Nephron (organoid): ENCODE results near the gene UBR4.
A peak's percentile ranks its signal among the peaks of the same experiment; 100 is the strongest.

Experiments
- H3K27ac Mint-ChIP-seq, 3 experiments: 2 replicates each; pipeline ENCODE4 v1.8.0; 2020; ENCODE audit warnings: mixed read lengths in 3 of 3, mild to moderate bottlenecking in 2 of 3, moderate library complexity in 1 of 3
- H3K27me3 Mint-ChIP-seq: 2 replicates; pipeline ENCODE4 v1.8.0; 2021; ENCODE audit warnings: low read depth, mild to moderate bottlenecking, moderate library complexity, mixed read lengths
- H3K36me3 Mint-ChIP-seq: 2 replicates; pipeline ENCODE4 v1.8.0; 2020; ENCODE audit warnings: low read depth, mixed read lengths
- H3K4me1 Mint-ChIP-seq: 2 replicates; pipeline ENCODE4 v1.8.0; 2020; ENCODE audit warnings: mixed read lengths
- H3K4me3 Mint-ChIP-seq, 3 experiments: 2 replicates each; pipeline ENCODE4 v1.8.0; 2020; ENCODE audit warnings: mild to moderate bottlenecking in 3 of 3, mixed read lengths in 3 of 3, moderate library complexity in 2 of 3
- H3K9me3 Mint-ChIP-seq: 2 replicates; pipeline ENCODE4 v1.8.0; 2020; ENCODE audit warnings: mixed read lengths
- TF ChIP-seq, protein P1 (sequence below), 3 experiments: fragments of 200-600 bp; sonication (generic); IDR thresholded peaks; one replicate each; pipeline ENCODE4 v1.5.0; 2021; ENCODE audit warnings: antibody characterized with exemption in 3 of 3; ENCODE audit not compliant: unreplicated experiment in 3 of 3

UBR4 gene

DNA sequence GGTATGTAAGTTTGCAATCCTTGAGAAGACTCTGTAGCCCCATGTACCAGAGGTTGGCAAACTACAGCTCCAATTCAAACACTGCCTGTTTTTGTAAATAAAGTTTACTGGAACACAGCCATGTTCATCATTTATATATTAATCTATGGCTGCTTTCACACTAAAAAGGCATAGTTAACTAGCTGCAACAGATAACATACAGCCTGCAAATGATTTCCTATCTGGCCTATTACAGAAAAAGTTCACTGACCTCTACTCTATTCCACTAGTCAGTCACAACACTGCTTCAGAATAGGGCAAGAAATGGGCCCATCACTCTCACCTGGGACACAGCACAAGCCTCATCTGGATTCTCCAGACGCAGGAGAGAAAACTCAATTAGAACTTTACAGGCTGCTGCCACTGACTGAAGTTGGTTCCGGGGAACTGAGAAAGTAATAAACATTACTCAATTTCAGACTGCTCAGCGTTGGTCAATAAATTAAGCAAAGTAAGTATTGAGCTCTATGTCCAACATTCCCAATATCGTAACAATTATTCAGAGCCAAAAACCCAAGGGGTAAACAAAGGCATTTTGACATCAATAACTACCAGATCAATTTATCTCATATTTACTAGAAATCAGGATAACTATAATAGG lies 10.6 kb downstream of the UBR4 start:
- H3K27me3 Mint-ChIP-seq = no peaks in the 10 kb centered on the region
- H3K27ac Mint-ChIP-seq = no peak overlapping the region
- H3K36me3 Mint-ChIP-seq = peaks cover 42% of the 10 kb centered on the region
- TF ChIP-seq, protein P1, sequence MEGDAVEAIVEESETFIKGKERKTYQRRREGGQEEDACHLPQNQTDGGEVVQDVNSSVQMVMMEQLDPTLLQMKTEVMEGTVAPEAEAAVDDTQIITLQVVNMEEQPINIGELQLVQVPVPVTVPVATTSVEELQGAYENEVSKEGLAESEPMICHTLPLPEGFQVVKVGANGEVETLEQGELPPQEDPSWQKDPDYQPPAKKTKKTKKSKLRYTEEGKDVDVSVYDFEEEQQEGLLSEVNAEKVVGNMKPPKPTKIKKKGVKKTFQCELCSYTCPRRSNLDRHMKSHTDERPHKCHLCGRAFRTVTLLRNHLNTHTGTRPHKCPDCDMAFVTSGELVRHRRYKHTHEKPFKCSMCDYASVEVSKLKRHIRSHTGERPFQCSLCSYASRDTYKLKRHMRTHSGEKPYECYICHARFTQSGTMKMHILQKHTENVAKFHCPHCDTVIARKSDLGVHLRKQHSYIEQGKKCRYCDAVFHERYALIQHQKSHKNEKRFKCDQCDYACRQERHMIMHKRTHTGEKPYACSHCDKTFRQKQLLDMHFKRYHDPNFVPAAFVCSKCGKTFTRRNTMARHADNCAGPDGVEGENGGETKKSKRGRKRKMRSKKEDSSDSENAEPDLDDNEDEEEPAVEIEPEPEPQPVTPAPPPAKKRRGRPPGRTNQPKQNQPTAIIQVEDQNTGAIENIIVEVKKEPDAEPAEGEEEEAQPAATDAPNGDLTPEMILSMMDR (IDR thresholded peaks at IDR 0.05; ENCODE audit: unreplicated experiment in 3 of 3) = no peak
- H3K4me3 Mint-ChIP-seq = no peak overlapping the region
- no peaks in the 10 kb centered on the region for H3K9me3 Mint-ChIP-seq
- H3K4me1 Mint-ChIP-seq = peaks cover 23% of the 10 kb centered on the region

DNA sequence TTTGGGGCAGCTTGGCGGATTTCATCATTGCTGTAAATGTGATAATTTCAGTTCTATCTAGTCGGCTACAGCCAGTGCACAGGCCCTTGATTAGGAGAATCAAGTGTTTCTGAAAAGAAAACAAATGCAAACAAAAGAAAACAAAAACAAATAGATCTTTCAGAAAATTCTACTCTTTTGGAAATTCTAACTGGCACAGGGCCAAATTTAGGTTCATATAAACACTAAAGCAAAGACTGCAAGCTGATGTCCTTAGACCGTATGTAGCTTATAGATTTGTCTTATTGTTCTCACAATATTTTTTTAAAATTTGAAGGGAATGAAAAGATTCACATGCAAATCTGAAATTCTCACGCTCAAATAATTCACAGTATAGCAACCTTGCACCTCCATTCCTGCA lies 11.2 kb downstream of the UBR4 start:
- Mint-ChIP-seq H3K27me3 (no peaks in the 10 kb centered on the region), H3K4me3 (no peak overlapping the region), H3K27ac (no peak overlapping the region), H3K4me1 (peaks cover 23% of the 10 kb centered on the region), H3K9me3 (no peaks in the 10 kb centered on the region), H3K36me3 (peaks cover 46% of the 10 kb centered on the region)
- TF ChIP-seq, protein P1 (IDR thresholded peaks at IDR 0.05; ENCODE audit: unreplicated experiment in 3 of 3) = no peak

DNA sequence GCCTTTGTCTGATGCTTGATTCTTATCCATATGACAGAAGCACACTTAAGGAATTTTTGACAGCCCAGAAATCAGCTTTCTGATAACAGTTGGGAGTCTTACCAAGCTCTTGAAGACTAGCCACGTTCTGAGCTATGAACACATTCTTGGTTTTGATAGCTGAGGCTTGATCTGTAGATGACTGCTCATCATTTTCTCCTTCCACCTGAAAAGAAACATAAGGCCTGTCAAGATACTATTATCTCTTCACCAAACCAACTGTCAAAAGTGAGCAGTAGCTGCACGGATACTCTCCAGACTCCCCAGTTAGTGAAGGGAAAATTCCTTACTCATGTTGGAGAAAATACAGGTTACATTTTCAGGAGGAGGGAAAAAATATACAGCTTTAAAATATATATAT lies 12.2 kb downstream of the UBR4 start:
- H3K27ac Mint-ChIP-seq = no peak overlapping the region
- H3K27me3 Mint-ChIP-seq = no peaks in the 10 kb centered on the region
- H3K4me1 Mint-ChIP-seq = peaks cover 23% of the 10 kb centered on the region
- no peaks in the 10 kb centered on the region for H3K9me3 Mint-ChIP-seq
- TF ChIP-seq, protein P1 (IDR thresholded peaks at IDR 0.05; ENCODE audit: unreplicated experiment in 3 of 3) = no peak
- H3K36me3 Mint-ChIP-seq = peaks cover 56% of the 10 kb centered on the region
- no peak overlapping the region for H3K4me3 Mint-ChIP-seq

DNA sequence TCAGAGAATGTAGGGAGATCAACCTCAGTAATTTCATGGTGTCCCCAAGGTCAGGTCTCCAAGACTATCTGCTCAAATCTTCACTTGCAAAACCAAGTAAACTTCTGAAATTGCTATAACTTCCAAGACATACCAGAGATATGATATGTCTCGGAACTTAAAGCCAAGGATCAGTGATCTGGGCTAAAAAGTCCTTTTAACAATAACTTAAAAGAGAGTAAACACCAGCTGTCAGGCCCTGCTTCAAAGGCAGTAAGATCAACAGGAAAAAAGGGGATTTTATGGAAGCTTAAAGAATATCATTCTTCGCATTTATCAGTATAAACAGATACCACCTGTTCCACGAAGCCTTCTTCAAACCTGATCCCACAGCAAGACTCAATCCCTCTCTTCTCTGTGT lies 13.7 kb downstream of the UBR4 start:
- TF ChIP-seq, protein P1 (IDR thresholded peaks at IDR 0.05; ENCODE audit: unreplicated experiment in 3 of 3) = no peak
- Mint-ChIP-seq H3K36me3 (peaks cover 71% of the 10 kb centered on the region), H3K9me3 (no peaks in the 10 kb centered on the region), H3K27me3 (no peaks in the 10 kb centered on the region), H3K4me3 (no peak overlapping the region), H3K27ac (peak overlapping the region in 1 of 3 experiments; percentile 23), H3K4me1 (peaks cover 16% of the 10 kb centered on the region)

DNA sequence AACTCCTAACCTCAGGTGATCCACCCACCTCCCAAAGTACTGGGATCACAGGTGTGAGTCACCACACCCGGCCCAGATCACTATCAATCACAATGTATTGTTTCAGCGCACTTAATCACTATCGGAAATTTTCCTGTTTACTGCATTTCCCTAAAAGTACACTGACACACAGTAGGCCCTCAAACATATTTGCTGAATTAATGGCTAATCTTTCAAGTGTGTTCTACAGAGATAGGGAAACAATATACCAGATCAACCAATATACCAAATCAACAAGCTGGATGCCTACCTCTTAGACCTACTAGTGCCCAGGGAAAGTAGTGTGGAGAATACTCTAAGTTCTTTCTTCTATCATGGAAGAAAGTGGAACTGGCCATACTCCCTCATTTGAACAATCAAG lies 17.1 kb downstream of the UBR4 start:
- Mint-ChIP-seq H3K36me3 (peaks cover 77% of the 10 kb centered on the region), H3K27me3 (no peaks in the 10 kb centered on the region), H3K4me3 (no peak overlapping the region), H3K27ac (no peak overlapping the region), H3K9me3 (no peaks in the 10 kb centered on the region), H3K4me1 (peaks cover 16% of the 10 kb centered on the region)
- TF ChIP-seq, protein P1 (IDR thresholded peaks at IDR 0.05; ENCODE audit: unreplicated experiment in 3 of 3) = no peak

DNA sequence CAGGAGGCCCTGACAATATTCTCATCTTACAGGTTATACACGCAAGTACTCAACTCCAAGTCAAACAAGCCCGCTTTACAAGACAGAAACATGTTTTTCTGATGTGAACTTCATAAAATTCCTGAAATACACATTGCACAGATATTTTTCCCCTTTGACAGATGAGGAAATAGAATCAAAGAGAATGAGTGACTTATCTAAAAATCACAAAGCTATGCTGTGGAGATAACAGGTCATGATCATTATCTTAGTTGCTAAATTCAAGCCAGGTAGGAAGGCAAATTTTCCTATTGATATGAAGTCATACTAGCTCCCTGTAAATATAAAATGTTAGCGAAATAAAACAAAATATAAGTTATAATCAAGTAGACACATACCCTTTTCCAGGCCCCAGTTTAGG lies 18.3 kb downstream of the UBR4 start:
- Mint-ChIP-seq H3K4me1 (peaks cover 13% of the 10 kb centered on the region), H3K27ac (no peak overlapping the region), H3K9me3 (no peaks in the 10 kb centered on the region), H3K36me3 (peaks cover 72% of the 10 kb centered on the region), H3K4me3 (no peak overlapping the region), H3K27me3 (no peaks in the 10 kb centered on the region)
- TF ChIP-seq, protein P1 (IDR thresholded peaks at IDR 0.05; ENCODE audit: unreplicated experiment in 3 of 3) = no peak
